T follicular helper cell (primary cell): ENCODE results near the gene ATP2B2.

Source experiments
- DNase-seq: peaks from one replicate; pipeline ENCODE4 v3.0.0-alpha.2; 2020; ENCODE audit warnings: low read depth

The ATP2B2 gene

DNA sequence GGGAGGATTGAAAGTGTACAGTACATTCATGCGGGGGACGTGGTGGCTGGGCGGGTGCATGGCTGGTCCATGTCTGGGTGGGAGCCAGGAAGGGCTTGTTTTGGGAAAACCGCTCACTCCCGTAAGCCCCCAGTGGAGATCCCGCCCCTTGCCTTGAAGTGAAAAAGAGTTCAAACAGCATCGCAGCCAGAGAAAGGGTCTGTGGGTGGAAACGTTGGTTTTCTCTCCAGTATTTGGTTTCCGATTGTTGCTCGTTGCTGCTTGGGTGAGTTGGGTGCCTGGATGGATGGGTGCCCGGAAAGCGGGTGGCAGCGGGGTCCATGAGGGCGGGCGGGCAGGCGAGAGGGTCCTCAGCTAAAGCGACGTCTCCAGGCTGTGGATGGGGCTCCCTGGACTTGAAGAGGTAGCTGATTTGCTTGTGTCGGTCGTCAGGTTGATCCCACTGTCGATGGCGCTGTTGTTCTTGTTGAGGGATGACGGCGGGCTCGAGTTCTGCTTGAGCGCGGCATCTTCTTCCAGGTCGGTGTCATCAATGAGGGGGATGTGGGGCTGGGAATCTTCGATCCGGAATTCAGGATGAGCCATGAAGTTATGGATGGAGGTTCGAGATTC lies 176.8 kb downstream of the ATP2B2 start:
- no peak for DNase-seq

DNA sequence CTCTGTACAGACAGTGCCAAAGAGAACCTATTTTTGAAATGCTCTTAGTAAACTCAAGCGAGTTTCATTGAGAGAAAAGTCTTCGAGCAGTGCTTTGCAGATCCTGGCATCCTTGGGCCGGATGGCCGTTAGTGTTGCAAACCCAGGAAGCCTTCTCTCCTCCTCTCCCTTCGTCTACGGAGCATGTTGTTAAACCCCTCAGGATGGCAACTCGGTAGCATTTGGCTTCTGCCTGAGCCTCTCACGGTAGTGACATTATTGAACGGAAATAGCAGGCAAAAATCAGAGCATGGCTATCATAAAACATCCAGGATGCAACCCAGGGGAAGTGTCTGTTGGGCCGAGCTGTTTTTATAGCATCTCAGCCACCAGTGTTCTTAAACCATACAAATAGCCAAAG lies 177.8 kb downstream of the ATP2B2 start:
- no peak for DNase-seq

- DNase-seq, result no peak
Measured at GRCh38 chr3:10322352-10322710, 183.1 kb downstream of the ATP2B2 start.

DNA sequence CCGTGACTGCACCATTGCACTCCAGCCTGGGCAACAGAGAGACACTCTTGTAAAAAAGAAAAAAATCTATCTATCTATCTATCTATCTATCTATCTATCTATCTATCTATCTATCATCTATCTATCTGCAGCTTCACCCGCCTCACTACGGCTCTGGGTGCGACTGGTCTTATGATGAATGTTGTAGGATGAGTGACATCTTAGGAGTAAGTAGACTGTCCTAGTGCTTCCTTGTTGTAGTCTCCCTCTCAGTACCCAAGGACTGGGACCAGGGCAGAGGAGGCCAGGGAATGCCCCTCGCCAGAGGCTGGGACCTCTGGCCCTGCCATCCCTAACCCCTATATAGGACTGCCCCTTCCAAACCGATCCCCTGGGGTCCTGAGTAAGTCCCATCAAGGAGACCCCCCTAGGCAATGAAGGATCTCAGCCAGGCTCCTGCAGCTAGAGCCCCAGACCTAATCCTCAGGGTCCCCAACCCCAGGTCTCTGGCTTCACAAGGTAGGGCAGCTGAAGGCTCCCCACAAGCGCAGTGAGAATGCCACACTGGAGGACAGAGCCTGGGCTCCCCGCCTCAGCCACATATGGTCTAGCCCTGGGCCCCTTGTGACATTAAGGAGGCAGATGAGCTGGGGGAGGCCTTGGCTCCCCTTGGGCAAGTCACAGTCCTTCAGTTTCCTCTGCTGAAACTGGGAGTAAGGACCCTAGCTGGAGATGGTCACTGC lies 183.6 kb downstream of the ATP2B2 start:
- no peak for DNase-seq

DNA sequence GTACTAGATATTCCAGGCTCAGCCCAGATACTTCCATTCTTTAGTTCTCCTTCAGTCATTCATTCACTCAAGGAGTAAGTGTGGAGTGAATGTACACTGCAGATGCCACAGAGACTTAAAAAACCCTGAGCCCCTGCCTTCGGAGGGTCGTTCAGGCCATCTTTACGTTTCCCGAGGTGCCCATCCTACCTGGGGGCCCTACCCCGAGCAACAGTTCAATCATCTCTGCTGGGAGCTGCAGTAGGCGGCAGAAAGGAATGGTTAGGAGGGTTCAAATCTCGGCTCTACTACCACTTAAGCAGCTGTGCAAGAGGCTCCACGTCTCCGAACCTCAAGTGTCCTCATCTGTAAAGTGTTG lies 185.1 kb downstream of the ATP2B2 start:
- no peak for DNase-seq

DNA sequence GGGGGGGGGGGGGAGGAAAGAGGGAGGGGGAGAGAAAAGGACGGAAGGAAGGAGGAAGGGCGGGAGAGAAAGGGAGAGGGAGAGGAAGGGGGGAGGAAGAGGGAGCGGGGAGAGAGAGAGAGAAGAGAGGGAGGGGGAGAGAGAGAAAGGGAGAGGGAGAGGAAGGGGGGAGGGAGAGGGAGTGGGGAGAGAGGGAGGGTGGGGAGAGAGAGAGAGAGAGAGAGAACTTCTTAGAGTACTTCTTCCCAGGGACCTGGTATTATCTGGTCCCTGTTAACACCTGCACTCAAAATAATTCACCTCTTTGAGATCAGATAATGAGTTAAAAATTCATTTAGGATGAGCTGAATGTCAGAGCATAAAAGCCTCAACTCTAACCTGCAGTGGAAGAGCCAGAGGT lies 185.6 kb downstream of the ATP2B2 start:
- DNase-seq, result no peak

GRCh38 chr3:10319251-10319650 lies 186.1 kb downstream of the ATP2B2 start:
- DNase-seq, result no peak

- DNase-seq, result no peak
Measured at GRCh38 chr3:10317961-10318350, 187.4 kb downstream of the ATP2B2 start.

DNA sequence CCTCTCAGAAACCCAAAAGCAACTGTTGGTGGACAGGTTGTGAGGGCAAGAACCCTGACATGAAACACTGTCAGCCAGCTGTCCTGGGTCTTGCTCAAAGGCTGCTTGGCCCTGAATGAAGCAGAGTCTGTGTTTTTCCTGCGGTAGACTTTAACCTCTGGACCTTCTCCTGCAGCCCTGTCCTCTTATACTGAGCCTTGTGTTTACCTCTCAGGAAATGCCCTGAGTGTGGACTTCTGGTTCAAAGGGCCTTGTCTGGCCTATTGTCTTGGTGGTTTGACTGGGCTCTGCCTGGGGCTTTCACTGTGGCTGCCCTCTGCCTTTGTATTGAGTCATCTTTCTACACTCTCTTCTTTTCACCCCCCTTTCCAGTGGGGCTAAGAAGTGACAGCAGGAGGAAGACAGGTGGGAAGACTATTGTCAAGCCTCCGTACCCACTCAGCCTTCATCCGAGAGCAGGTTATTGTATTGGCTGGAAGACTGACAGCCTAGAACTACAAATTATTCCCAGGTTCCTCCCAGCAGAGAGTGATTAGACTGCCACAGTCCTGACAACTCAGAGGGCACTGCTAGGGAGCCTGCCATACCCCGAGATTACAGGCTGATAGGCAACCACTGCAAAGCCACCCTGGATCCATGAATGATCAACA lies 187.9 kb downstream of the ATP2B2 start:
- no peak for DNase-seq

DNA sequence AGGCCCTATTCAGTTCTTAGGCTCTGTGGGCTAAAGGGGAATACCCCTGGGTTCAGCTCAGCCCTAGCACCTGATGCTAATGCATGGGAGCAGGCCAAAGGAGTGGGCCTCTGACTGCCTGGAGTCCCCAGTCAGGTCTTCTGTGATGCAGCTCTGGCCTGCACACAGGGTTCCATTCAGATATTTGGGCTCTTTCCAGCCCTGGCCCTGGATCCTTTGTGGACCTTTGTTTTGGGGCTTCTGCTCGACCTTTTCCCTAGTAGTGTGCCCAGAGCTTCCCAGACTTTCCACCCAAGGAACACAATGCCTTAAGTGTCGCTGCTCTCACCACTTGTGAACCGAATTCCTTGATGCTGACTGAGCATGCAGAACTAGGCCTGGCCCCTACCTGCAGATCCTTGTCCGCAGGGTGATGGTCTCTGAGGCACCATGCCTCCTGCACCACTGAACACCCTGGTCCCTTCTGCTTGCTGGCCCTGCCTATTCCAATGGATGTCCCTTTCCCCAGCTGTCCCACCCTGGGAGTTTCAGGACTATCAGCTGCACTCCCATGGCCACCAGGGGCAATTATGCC lies 189.5 kb downstream of the ATP2B2 start:
- DNase-seq, result no peak

GRCh38 chr3:10315101-10315500 lies 190.3 kb downstream of the ATP2B2 start:
- no peak for DNase-seq

DNA sequence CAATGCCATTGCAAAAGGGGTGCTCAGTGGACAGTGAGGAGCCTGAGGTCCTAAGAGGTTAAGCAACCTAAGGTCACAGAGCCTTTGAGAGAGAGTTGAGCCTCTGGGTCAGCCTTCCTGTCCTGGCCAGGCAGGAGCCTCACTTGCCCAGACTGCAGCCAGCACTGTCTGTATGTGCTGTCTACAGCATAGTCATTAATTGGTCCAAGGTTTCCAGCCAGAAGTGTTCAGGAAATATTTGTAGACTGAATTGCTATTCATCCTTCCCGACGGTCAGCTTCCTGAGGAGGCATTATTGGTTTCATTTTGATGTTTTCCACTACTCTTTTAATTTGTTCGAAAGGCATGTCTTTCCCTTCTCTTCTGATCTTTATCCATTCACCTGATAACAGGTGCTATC lies 192.5 kb downstream of the ATP2B2 start:
- no peak for DNase-seq

- no peak for DNase-seq
Measured at GRCh38 chr3:10312391-10312790, 193.0 kb downstream of the ATP2B2 start.

- DNase-seq, result no peak
Measured at GRCh38 chr3:10311710-10312109, 193.7 kb downstream of the ATP2B2 start.

- no peak for DNase-seq
Measured at GRCh38 chr3:10310578-10310977, 194.8 kb downstream of the ATP2B2 start.

DNA sequence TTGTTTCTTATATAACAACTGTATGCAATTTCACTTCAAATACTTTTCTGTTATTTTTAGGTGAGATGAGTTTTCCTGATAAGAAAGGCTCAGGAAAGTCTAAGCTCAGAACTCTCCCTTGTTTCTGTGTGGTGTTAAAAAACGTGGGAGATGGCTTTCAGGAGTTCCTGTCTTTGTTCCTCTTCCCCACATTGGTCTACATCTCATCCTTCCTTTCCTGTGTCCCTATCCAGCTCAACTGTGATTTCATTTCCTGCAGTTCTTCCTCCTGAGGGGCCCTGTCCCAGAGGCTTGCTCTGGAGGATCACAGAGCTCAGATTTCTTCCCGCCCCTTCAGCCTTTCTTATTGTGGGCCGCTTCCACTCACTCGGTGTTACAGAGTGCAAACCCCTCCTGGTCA lies 195.7 kb downstream of the ATP2B2 start:
- no peak for DNase-seq

GRCh38 chr3:10308678-10309077 lies 196.7 kb downstream of the ATP2B2 start:
- no peak for DNase-seq

DNA sequence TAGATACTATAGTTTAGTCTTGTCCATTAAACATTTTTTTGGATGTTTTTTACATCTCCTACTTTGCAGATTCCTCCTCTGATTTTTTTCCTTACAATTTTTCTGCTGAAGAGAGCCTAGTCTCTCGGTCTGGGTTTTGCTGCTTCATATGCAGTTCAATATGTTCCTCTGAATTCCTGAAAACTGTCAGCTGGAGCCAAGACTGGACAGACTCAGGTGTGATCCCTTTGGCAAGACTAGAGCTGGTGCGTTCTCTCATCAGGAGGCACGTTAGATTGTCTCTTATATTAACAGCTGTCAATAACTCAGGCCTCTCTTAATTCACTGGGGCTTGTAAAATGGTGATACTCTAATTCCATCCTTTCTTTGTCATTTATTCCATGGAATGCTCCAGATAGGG lies 199.2 kb downstream of the ATP2B2 start:
- DNase-seq, result no peak

DNA sequence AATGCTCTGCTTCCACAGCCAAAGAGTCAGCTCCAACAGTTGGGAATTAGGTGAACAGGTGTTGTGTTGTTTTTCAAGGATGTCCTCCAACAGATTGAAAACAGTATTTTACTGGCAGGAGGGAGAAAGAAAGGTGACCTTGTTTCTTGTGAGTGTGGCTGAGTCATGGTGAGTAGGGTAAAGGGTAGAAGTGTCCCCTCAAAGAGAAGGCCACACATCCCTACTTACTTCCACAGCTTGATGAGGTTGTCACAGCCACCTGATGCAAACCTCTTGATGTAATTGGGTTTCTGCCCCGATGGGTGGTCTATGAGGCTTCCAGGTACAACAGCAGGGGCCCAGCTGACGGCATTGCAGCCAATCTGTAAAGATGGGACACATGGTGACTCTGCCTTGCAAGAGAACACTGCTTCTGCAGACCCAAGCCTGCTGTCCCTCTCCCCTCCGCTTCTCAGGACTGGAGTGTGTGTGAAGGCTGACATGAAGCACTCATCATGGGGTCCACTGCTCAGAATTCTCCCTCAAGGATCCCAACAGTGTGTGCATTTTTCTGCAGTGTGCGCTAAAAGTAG lies 200.0 kb downstream of the ATP2B2 start:
- no peak for DNase-seq

DNA sequence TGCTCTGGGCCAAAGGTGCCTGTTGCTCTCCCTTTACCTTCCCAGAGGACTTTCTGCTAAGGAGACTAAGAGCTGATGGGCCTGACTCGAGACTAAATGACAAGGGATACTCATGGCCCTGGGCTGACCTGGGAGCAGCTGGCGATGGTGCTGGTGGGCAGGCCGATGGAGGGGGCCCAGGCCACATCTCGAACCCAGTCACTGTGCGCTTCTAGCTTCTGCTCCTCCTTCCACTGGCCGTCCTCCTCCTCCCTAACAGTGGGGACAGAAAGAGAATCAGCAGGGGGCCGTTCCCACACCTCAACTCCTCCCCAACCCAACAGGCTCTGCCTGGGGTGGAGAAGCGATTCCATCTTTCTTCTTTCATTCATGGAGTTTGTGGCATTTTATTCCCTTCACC lies 200.5 kb downstream of the ATP2B2 start:
- DNase-seq, result no peak

DNA sequence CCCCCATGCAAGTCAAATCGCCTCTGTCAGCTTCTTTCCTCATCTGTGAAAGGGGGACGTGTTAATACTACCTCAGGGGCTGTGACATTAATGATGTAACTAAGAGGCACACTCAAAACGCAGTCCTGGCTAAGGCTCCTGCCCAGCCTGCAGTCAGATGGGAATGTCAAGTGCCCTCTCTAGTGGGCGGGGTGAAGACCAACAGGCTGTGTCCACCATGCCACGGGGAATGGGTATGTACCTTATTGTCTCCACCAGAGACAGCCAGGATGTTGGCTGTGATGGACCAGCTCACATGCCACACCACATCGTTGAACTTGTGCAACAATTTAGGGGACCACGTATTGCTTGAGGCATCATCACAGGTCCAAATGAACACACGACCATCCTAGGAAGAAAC lies 201.6 kb downstream of the ATP2B2 start:
- no peak for DNase-seq

GRCh38 chr3:10303105-10303504 lies 202.3 kb downstream of the ATP2B2 start:
- no peak for DNase-seq

GRCh38 chr3:10300087-10300486 lies 205.3 kb downstream of the ATP2B2 start:
- no peak for DNase-seq
